ENCODE measurements around the gene MYH6. TPM values are rescaled to one million over a fixed set of nuclear protein-coding genes. Genes with fewer than 3 reads are reported as not detected.
A peak's percentile ranks its signal among the peaks of the same experiment; 100 is the strongest.
"Not testable (repeated sequence)": the region's sequence is repeated elsewhere in the genome, so short reads cannot be mapped to it uniquely, and the experiment has no call there.

Gene MYH6
- total RNA-seq: under 1 TPM in 1 of 2 donors, not detected in 1; 0.28 TPM

GRCh38 chr14:23407516-23408306 is at the start of gene MYH6:
Gene MYH6, minus strand, starts transcription at chr14:23408273. Its CDS starts 1,050 bp downstream, at chr14:23407223.
- Mint-ChIP-seq H3K4me1 (ENCODE audit: low read depth in 2 of 2) (no peaks in the 10 kb centered on the region), H3K36me3 (no peaks in the 10 kb centered on the region), H3K27ac (no peak within 1 kb of the TSS), H3K9me3 (no peaks in the 10 kb centered on the region), H3K27me3 (peaks cover 17% of the 10 kb centered on the region in 2 donors), H3K4me3 (no peak within 1 kb of the TSS)
- ATAC-seq (no peak), DNase-seq (ENCODE audit: low spot score) (no peak)

DNA sequence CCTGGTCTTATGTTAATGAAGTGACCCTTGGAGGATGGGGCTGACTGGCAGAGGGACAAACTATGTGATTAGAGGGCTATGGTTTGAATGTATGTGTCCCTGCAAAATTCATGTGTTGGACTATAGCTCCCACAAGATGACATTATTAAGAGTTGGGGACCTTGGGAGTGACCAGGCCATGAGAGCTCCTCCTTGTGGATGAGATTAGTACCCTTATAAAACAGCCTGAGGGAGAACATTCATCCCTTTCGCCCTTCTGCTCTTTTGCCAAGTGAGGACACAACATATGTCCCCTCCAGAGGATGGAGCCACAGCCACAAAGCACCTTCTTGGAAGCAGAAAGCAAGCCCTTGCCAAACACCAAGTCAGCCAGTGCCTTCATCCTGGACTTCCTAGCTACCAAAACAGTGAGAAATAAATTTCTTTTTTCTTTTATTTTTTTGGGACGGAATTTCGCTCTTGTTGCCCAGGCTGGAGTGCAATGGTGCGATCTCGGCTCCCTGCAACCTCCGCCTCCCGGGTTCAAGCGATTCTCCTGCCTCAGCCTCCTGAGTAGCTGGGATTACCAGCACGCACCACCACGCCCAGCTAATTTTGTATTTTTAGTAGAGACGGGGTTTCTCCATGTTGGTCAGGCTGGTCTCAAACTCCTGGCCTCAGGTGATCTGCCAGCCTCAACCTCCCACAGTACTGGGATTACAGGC is 49.0 kb upstream of the MYH6 start:
- not testable (repeated sequence) for ATAC-seq; H3K4me1 Mint-ChIP-seq (ENCODE audit: low read depth in 2 of 2); H3K4me3 Mint-ChIP-seq; H3K9me3 Mint-ChIP-seq; DNase-seq (ENCODE audit: low spot score); H3K36me3 Mint-ChIP-seq; H3K27ac Mint-ChIP-seq
- H3K27me3 Mint-ChIP-seq: peaks cover 39 to 54% of the 10 kb centered on the region in 2 donors

GRCh38 chr14:23454445-23454856 is 46.4 kb upstream of the MYH6 start:
- no peak overlapping the region for H3K4me3 Mint-ChIP-seq
- DNase-seq (ENCODE audit: low spot score): no peak

DNA sequence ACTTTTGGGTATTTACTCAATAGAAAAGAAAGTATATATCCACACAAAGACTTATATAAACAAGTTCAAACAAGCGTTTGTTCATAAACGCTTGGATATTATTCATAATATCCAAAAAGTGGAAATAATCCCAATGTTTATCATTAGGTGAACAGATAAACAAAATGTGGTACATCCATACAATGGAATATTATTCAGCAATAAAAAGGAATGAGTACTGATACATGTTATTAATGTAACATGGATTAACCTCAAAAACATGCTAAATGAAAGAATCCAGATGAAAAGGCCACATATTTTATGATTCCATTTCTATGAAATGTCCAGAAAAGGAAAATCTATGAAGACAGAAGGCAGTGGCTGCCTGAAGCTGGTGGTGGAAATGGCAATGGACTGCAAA is 44.2 kb upstream of the MYH6 start:
- Mint-ChIP-seq H3K27ac (no peak overlapping the region), H3K4me3 (no peak overlapping the region), H3K4me1 (ENCODE audit: low read depth in 2 of 2) (no peaks in the 10 kb centered on the region), H3K36me3 (no peaks in the 10 kb centered on the region), H3K27me3 (peaks cover 32 to 47% of the 10 kb centered on the region in 2 donors), H3K9me3 (no peaks in the 10 kb centered on the region)
- DNase-seq (ENCODE audit: low spot score): no peak
- no peak for ATAC-seq

More at GRCh38 chr14:23454445-23454856, 46.4 kb upstream of the MYH6 start:
- no peak for ATAC-seq
- H3K4me1 Mint-ChIP-seq (ENCODE audit: low read depth in 2 of 2): no peaks in the 10 kb centered on the region
- peaks cover 39 to 51% of the 10 kb centered on the region in 2 donors for H3K27me3 Mint-ChIP-seq
- H3K36me3 Mint-ChIP-seq: no peaks in the 10 kb centered on the region
- H3K27ac Mint-ChIP-seq: no peak overlapping the region
- H3K9me3 Mint-ChIP-seq: no peaks in the 10 kb centered on the region

- DNase-seq (ENCODE audit: low spot score) (no peak), ATAC-seq (no peak)
- Mint-ChIP-seq H3K9me3 (no peaks in the 10 kb centered on the region), H3K27me3 (peaks cover 27 to 38% of the 10 kb centered on the region in 2 donors), H3K36me3 (no peaks in the 10 kb centered on the region), H3K4me1 (ENCODE audit: low read depth in 2 of 2) (no peaks in the 10 kb centered on the region), H3K27ac (no peak overlapping the region), H3K4me3 (no peak overlapping the region)
These were observed 42.3 kb upstream of the MYH6 start for GRCh38 chr14:23450379-23450778.

GRCh38 chr14:23449314-23449713 is 41.2 kb upstream of the MYH6 start:
- H3K27me3 Mint-ChIP-seq: peaks cover 23 to 27% of the 10 kb centered on the region in 2 donors
- no peaks in the 10 kb centered on the region for H3K4me1 Mint-ChIP-seq (ENCODE audit: low read depth in 2 of 2)
- H3K4me3 Mint-ChIP-seq: no peak overlapping the region
- DNase-seq (ENCODE audit: low spot score) (no peak), ATAC-seq (no peak)
- no peaks in the 10 kb centered on the region for H3K9me3 Mint-ChIP-seq
- H3K27ac Mint-ChIP-seq: no peak overlapping the region
- H3K36me3 Mint-ChIP-seq: no peaks in the 10 kb centered on the region

DNA sequence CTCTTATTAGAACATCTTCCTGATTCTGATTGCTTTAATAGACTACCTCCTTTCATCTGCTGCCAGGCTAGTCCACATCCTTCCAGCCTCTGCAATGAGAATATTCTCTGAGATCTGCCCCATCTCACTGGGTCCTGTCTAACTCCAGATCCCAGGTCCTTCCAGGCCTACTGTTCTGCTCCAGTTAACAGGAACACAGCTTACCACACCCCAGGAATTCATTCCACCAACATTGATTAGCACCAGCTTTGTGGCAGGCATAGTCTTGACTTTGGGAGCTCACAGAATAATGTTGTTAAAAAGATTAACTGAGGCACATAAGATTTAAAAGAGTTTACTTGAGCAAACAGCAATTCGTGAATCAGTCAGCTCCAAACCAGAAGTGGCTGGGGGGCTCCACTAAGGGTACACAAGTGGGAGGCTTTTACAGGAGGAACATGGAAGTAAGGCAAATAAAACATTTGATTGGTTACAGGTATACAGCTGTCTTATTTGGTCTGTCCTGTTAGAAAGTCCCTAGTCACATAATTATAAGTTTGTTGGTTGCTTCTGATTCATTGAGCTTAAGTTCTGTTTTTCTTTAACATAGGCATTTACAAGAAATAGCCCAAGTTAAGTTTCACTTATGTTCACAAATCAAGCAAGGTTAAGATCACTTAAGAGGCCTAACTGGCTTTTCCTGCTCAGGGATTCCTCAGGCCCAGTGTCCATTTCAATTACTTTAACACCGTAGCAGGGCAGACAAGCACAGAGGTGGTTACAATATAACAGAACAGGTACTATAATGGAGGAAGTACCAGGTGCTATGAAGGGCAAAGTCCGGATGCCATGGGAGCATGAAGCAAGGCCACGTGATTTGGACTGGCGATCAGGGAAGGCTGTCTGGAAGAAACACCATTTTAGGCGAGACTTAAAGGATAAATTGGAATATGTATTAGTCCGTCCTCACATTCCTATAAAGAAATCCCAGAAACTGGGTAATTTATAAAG is 39.6 kb upstream of the MYH6 start:
- Mint-ChIP-seq H3K4me1 (ENCODE audit: low read depth in 2 of 2) (no peaks in the 10 kb centered on the region), H3K9me3 (no peaks in the 10 kb centered on the region), H3K4me3 (no peak overlapping the region), H3K27ac (peak overlapping the region; percentile 23 to 54), H3K36me3 (no peaks in the 10 kb centered on the region), H3K27me3 (peaks cover 23 to 27% of the 10 kb centered on the region in 2 donors)
- DNase-seq (ENCODE audit: low spot score) (no peak), ATAC-seq (no peak)

GRCh38 chr14:23446291-23446851 is 38.3 kb upstream of the MYH6 start:
- H3K36me3 Mint-ChIP-seq: no peaks in the 10 kb centered on the region
- H3K27ac Mint-ChIP-seq: no peak overlapping the region
- DNase-seq (ENCODE audit: low spot score): no peak
- no peak overlapping the region for H3K4me3 Mint-ChIP-seq
- H3K9me3 Mint-ChIP-seq: no peaks in the 10 kb centered on the region
- no peak for ATAC-seq
- H3K27me3 Mint-ChIP-seq: peaks cover 26 to 33% of the 10 kb centered on the region in 2 donors
- H3K4me1 Mint-ChIP-seq (ENCODE audit: low read depth in 2 of 2): no peaks in the 10 kb centered on the region

- H3K36me3 Mint-ChIP-seq: no peaks in the 10 kb centered on the region
- no peak overlapping the region for H3K4me3 Mint-ChIP-seq
- H3K9me3 Mint-ChIP-seq: no peaks in the 10 kb centered on the region
- peaks cover 0 to 3% of the 10 kb centered on the region in 2 donors for H3K4me1 Mint-ChIP-seq (ENCODE audit: low read depth in 2 of 2)
- H3K27ac Mint-ChIP-seq: no peak overlapping the region
- ATAC-seq (no peak), DNase-seq (ENCODE audit: low spot score) (no peak)
- peaks cover 26 to 28% of the 10 kb centered on the region in 2 donors for H3K27me3 Mint-ChIP-seq
These were observed 37.7 kb upstream of the MYH6 start for GRCh38 chr14:23445773-23446172.

DNA sequence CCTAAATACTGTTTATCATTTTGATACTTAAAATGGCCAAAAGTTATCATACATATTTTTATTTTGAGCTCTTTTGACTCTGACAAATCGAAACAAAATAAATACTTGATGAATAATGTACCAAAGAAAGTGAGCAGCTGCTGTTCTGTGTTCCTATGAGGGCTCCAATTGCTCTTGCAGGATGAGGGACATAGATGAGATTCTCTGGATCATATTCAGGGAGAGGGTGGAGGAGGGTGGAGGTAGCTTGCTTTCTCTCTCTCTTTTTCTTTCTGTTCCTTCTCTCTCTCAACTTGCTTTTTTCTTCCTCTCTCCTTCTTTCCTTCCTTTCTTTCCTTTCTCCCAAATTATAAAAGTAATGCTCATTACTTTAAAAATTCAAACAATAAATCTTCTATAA is 36.2 kb upstream of the MYH6 start:
- Mint-ChIP-seq H3K9me3 (no peaks in the 10 kb centered on the region), H3K4me3 (no peak overlapping the region), H3K27ac (no peak overlapping the region), H3K27me3 (peaks cover 25 to 35% of the 10 kb centered on the region in 2 donors), H3K36me3 (no peaks in the 10 kb centered on the region), H3K4me1 (ENCODE audit: low read depth in 2 of 2) (peaks cover 0 to 3% of the 10 kb centered on the region in 2 donors)
- no peak for DNase-seq (ENCODE audit: low spot score)
- ATAC-seq: no peak

DNA sequence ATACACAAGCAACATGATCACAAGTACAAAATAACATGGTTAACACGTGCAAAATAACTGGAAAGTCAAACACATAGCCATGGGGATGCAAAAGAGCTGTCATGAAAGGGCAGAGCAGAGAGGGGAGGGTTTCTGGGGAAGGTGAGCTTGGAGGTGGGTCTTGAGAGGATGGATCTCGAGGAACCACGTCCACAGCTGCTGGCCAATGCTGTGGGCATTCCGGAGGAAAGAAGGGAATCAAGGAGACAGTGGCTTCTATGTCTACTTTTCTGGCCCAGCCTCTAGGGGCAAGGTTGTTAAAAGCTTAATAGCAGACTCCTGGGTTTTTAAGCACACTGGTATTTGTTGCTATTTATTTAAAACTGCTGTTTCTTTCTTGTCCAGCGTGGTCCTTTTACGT is 35.8 kb upstream of the MYH6 start:
- Mint-ChIP-seq H3K4me3 (no peak overlapping the region), H3K4me1 (ENCODE audit: low read depth in 2 of 2) (peaks cover 0 to 3% of the 10 kb centered on the region in 2 donors), H3K27me3 (peaks cover 25 to 35% of the 10 kb centered on the region in 2 donors), H3K9me3 (no peaks in the 10 kb centered on the region), H3K27ac (no peak overlapping the region), H3K36me3 (no peaks in the 10 kb centered on the region)
- DNase-seq (ENCODE audit: low spot score): no peak
- no peak for ATAC-seq

DNA sequence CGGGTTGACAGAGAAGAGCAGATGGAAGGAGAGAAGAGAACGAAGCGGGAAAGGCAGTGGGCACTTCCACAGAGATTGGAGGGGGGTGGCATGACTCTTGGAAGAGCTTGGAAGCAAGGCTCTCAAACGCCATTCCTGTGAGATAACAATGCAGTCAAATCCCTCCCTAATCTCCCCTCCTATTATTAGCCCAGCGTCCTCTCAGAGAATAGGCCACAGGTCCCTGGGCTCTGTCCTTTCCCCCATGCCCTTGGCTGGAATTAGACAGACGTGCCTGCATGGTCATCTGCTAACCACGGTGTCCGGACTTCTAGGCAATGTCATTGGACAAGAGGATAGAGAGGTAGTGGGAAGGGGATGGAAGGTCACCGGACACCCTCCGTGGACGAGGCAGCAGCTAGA is 35.3 kb upstream of the MYH6 start:
- Mint-ChIP-seq H3K4me1 (ENCODE audit: low read depth in 2 of 2) (peaks cover 0 to 3% of the 10 kb centered on the region in 2 donors), H3K9me3 (no peaks in the 10 kb centered on the region), H3K4me3 (no peak overlapping the region), H3K27me3 (peaks cover 25 to 30% of the 10 kb centered on the region in 2 donors), H3K27ac (no peak overlapping the region), H3K36me3 (no peaks in the 10 kb centered on the region)
- no peak for DNase-seq (ENCODE audit: low spot score)
- no peak for ATAC-seq

GRCh38 chr14:23442721-23443356 is 34.8 kb upstream of the MYH6 start:
- ATAC-seq (peak in 1 of 2 donors; percentile 6), DNase-seq (ENCODE audit: low spot score) (no peak)
- no peak overlapping the region for H3K27ac Mint-ChIP-seq
- H3K27me3 Mint-ChIP-seq: peaks cover 25 to 27% of the 10 kb centered on the region in 2 donors
- H3K4me3 Mint-ChIP-seq: no peak overlapping the region
- H3K9me3 Mint-ChIP-seq: no peaks in the 10 kb centered on the region
- H3K4me1 Mint-ChIP-seq (ENCODE audit: low read depth in 2 of 2): peaks cover 0 to 3% of the 10 kb centered on the region in 2 donors
- no peaks in the 10 kb centered on the region for H3K36me3 Mint-ChIP-seq

Data from natural killer cell treated with Interleukin-12 subunit alpha and Interleukin-12 subunit beta and Interleukin-15 and Interleukin-18, amount 100 ng/mL, for 72 hours (primary cell).